ENCODE measurements around the gene ZNF362. TPM values are rescaled to one million over a fixed set of nuclear protein-coding genes. Genes with fewer than 3 reads are reported as not detected.

ZNF362 gene
- total RNA-seq, 1 experiment from 2014 or later: 11.1 TPM

GRCh38 chr1:33270808-33271465 lies 14.6 kb downstream of the ZNF362 start:
- H2AFZ ChIP-seq (ENCODE audit: low read depth, low read length, poor library complexity, severe bottlenecking): no peak overlapping the region
- DNase-seq (ENCODE audit: low read depth, low spot score) (no peak), ATAC-seq (no peak)
- intact Hi-C loops (cut with micrococcal nuclease): no loop called here
- H3K9me3 ChIP-seq (ENCODE audit: control insufficient read depth in 1 of 2, insufficient read depth in 1 of 2, low read depth in 1 of 2, low read length in 2 of 2): no peaks in the 10 kb centered on the region
- H3K9me2 ChIP-seq (ENCODE audit: insufficient read depth): no peaks in the 10 kb centered on the region
- H3K9ac ChIP-seq (ENCODE audit: low read length): no peak overlapping the region
- RAD21 ChIA-PET (ENCODE audit: low non-redundant PET in 1 of 2, low total read pairs in 2 of 2, uncharacterized antibody in 2 of 2, unreplicated experiment in 2 of 2): no interaction called here
- H3K79me2 ChIP-seq (ENCODE audit: insufficient read depth, low read length): no peaks in the 10 kb centered on the region
- H3K27ac ChIP-seq (ENCODE audit: low read depth, low read length): no peak overlapping the region; the same call in 1 of the 2 replicates
- no peaks in the 10 kb centered on the region for H4K20me1 ChIP-seq (ENCODE audit: insufficient read depth)
- TF ChIP-seq ATF3 (IDR thresholded peaks at IDR 0.05): no peak
- H3K27me3 ChIP-seq (ENCODE audit: insufficient read depth, low read length): no peaks in the 10 kb centered on the region
- H3K4me3 ChIP-seq (replicated peaks in 1 of 2; ENCODE audit: low read depth in 1 of 2, low read length in 2 of 2): no peak overlapping the region
- no peak overlapping the region for H3K4me2 ChIP-seq (ENCODE audit: low read length)
- H3K4me1 ChIP-seq (ENCODE audit: control insufficient read depth in 1 of 2, insufficient read depth in 2 of 2, low read length in 2 of 2): no peaks in the 10 kb centered on the region
- CTCF ChIA-PET: no interaction called here
- no peaks in the 10 kb centered on the region for H3K36me3 ChIP-seq (ENCODE audit: control insufficient read depth in 1 of 2, insufficient read depth in 2 of 2, low read length in 2 of 2)
- no TSS peak for BruUV-seq (replicated peaks)
- POLR2A ChIA-PET: no interaction called here

DNA sequence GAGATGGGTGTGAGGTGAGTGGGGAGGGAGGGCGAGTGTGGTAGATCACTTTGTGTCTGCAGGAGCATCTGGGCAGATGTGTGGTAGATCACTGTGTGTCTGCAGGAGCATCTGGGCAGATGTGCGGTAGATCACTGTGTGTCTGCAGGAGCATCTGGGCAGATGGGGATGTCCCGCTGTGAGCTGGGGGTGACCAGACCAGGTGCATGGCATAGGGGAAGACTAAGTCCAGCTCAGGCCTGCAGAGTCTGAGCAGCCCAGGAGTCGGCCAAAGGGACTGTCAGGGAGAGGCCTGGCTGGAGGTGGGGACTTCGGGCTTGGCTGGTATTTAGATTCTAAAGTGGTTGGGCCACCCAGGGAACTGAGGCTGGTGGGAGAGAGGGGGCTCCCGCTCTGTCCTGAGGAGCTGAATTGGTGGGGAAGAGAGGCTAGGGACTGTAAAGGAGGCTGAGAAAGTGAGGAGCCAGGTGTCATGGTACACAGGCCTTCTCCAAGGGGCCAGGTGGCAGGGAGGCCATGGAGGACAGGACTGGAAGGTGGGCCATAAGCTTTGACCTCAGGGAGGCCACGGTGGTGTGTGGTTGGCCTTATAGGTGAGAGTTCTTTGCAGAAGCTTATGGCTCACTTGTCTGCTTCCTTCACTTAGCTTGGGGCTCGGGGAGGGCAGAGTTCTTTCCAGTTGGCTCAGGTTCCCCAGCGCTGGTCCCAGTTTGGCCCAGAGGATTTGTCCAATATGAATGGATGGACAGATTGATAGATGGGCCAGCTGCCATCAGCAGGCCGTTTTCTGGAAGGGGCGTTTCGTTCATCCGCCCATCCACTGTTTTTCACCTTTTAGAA lies 15.6 kb downstream of the ZNF362 start:
- RAD21 ChIA-PET (ENCODE audit: low non-redundant PET in 1 of 2, low total read pairs in 2 of 2, uncharacterized antibody in 2 of 2, unreplicated experiment in 2 of 2): no interaction called here

More for the DNA sequence above, 15.6 kb downstream of the ZNF362 start:
- Histone ChIP-seq H3K27ac (ENCODE audit: low read depth, low read length) (no peak overlapping the region; the same call in 1 of the 2 replicates), H2AFZ (ENCODE audit: low read depth, low read length, poor library complexity, severe bottlenecking) (no peak overlapping the region), H3K36me3 (ENCODE audit: control insufficient read depth in 1 of 2, insufficient read depth in 2 of 2, low read length in 2 of 2) (no peaks in the 10 kb centered on the region), H3K4me2 (ENCODE audit: low read length) (no peak overlapping the region), H3K4me3 (replicated peaks in 1 of 2; ENCODE audit: low read depth in 1 of 2, low read length in 2 of 2) (no peak overlapping the region), H4K20me1 (ENCODE audit: insufficient read depth) (no peaks in the 10 kb centered on the region), H3K79me2 (ENCODE audit: insufficient read depth, low read length) (no peaks in the 10 kb centered on the region), H3K9me3 (ENCODE audit: control insufficient read depth in 1 of 2, insufficient read depth in 1 of 2, low read depth in 1 of 2, low read length in 2 of 2) (no peaks in the 10 kb centered on the region), H3K9me2 (ENCODE audit: insufficient read depth) (no peaks in the 10 kb centered on the region), H3K27me3 (ENCODE audit: insufficient read depth, low read length) (no peaks in the 10 kb centered on the region), H3K4me1 (ENCODE audit: control insufficient read depth in 1 of 2, insufficient read depth in 2 of 2, low read length in 2 of 2) (no peaks in the 10 kb centered on the region), H3K9ac (ENCODE audit: low read length) (no peak overlapping the region)
- no TSS peak for BruUV-seq (replicated peaks)
- ChIA-PET CTCF (no interaction called here), POLR2A (no interaction called here)
- no peak for TF ChIP-seq EGR1 (IDR thresholded peaks at IDR 0.05; ENCODE audit: low read depth)
- TF ChIP-seq ELF1 (IDR thresholded peaks at IDR 0.05; ENCODE audit: borderline replicate concordance, low read depth): no peak
- no peak for TF ChIP-seq MAX (IDR thresholded peaks at IDR 0.05)
- no peak for TF ChIP-seq TCF7L2 (IDR thresholded peaks at IDR 0.05; ENCODE audit: borderline replicate concordance, extremely low read depth, insufficient read depth, insufficient read length)
- no peak for TF ChIP-seq CTCF (IDR thresholded peaks at IDR 0.05 in 2 of 3, conservative IDR thresholded peaks at IDR 0.05 in 1 of 3; ENCODE audit: borderline replicate concordance in 1 of 3, insufficient read depth in 1 of 3, low read depth in 2 of 3, low read length in 2 of 3)
- no peak for TF ChIP-seq JUND (IDR thresholded peaks at IDR 0.05)
- TF ChIP-seq YY1 (IDR thresholded peaks at IDR 0.05; ENCODE audit: extremely low read depth, insufficient replicate concordance, low read depth, low read length): no peak
- no peak for TF ChIP-seq ATF3 (IDR thresholded peaks at IDR 0.05)
- no peak for TF ChIP-seq CEBPB (IDR thresholded peaks at IDR 0.05; ENCODE audit: low read depth)
- no peak for TF ChIP-seq EZH2 (IDR thresholded peaks at IDR 0.05)
- no peak for TF ChIP-seq POLR2A (IDR thresholded peaks at IDR 0.05; ENCODE audit: borderline replicate concordance, extremely low read depth, insufficient read depth, insufficient read length)
- no peak for ATAC-seq
- DNase-seq (ENCODE audit: low read depth, low spot score): no peak
- intact Hi-C loops (cut with micrococcal nuclease): no loop called here

Measured in HCT116 (cell line).